ENCODE results near the gene UNC5C.

DNA sequence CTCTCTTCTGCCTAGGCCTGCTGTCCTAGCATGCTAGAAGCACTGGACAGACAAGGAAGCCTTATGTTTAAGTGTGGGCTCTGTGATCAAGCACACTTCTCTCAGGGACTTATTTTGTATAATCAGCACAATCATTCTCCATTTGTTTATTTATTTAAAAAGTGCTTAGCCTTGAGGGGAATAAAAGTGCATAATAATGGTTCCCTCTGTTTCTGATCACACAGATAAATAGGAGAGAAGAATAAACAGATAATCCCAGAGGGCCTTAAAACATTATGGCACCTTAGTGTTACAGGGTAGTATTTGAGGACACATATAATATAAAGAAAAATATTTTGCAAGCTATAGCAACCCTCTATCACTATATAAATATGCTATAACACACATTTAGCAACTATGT is 146.5 kb downstream of the UNC5C start:
- TF ChIP-seq, protein P1, sequence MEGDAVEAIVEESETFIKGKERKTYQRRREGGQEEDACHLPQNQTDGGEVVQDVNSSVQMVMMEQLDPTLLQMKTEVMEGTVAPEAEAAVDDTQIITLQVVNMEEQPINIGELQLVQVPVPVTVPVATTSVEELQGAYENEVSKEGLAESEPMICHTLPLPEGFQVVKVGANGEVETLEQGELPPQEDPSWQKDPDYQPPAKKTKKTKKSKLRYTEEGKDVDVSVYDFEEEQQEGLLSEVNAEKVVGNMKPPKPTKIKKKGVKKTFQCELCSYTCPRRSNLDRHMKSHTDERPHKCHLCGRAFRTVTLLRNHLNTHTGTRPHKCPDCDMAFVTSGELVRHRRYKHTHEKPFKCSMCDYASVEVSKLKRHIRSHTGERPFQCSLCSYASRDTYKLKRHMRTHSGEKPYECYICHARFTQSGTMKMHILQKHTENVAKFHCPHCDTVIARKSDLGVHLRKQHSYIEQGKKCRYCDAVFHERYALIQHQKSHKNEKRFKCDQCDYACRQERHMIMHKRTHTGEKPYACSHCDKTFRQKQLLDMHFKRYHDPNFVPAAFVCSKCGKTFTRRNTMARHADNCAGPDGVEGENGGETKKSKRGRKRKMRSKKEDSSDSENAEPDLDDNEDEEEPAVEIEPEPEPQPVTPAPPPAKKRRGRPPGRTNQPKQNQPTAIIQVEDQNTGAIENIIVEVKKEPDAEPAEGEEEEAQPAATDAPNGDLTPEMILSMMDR (IDR thresholded peaks at IDR 0.05; ENCODE audit: poor library complexity), result no peak
- TF ChIP-seq EZH2 (IDR thresholded peaks at IDR 0.05; ENCODE audit: borderline replicate concordance), result no peak
- no peak for TF ChIP-seq EZH2phosphoT487 (IDR thresholded peaks at IDR 0.05; ENCODE audit: low read depth, severe bottlenecking, unreplicated experiment)

Measured in hepatocyte (in vitro differentiated cells).